IPS DF 4.7 (cell line): ENCODE data around the gene IRX2.

Experiments used
- DNase-seq: peaks from one replicate; pipeline ENCODE4 v3.0.0-alpha.2; 2013; ENCODE audit warnings: low spot score; ENCODE audit errors: extremely low read depth

IRX2 gene

DNA sequence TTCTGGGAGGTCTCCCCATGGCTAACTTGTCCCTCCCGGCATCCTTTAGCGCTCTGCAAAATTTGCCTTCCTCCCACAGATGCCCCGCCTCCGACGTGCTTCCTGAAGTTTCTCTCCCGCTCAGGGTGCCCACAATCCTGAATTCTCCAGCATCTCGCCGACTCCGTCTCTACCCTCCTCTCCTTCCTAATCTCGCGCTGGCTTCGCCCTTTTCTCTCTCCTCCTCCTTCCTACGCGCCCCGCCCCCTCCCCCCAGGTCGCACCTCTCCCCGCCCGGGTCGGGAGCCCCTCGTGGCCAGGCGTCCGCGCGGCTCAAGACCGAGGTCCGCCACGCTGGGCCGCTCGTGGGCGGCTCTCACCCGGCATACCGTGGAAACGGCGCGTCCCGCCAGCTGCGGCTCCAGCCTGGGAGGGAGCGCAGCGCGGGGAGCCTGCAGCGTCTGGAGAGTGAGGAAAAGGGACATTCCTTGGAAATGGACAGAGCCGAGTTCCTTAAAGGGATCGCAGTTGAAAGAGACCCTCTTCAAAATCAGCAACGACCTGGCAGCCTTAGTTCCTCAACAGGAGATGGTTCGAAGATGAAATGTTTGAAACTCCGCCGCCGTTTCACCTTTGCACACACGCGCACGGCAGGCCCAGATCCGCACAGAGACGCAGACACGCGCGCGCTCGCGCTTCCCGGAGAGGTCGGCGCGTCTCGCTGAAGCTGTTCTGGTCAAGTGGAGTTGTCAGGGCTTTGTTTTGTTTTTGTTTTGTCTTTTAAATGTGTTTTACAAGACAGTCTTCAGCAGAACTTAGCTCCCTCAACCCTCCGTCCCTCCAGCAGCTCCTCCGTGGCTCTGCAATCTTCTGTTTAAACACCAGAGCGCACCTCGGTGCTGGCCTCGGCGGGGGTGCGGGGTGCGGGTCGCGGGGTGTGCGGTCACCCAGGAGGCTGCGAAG, 5.0 kb upstream of the IRX2 start:
- no peak for DNase-seq

DNA sequence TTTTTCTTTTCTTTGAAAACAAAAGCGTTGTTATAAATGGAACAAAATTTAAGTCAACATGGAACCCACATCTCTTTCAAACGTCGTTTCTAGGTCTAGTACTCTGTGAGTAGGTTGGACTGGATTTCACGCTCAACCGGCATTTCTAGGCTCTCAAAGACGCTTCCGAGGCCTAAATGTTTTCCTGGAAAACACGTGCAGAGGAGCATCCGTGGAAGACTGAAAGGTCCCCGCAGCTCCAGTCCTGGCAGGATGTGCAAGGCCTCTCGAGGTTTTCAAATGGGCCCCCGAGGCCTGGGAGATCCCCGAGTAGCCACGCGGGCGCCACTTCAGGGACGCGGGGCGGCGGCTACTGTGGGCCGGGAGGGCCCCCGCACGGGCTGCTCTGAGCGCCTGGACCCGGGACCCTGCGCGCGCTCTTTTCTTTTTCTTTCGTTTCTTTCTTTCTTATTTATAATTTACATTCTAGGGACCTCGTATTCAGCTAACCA, 4.2 kb upstream of the IRX2 start:
- no peak for DNase-seq

DNA sequence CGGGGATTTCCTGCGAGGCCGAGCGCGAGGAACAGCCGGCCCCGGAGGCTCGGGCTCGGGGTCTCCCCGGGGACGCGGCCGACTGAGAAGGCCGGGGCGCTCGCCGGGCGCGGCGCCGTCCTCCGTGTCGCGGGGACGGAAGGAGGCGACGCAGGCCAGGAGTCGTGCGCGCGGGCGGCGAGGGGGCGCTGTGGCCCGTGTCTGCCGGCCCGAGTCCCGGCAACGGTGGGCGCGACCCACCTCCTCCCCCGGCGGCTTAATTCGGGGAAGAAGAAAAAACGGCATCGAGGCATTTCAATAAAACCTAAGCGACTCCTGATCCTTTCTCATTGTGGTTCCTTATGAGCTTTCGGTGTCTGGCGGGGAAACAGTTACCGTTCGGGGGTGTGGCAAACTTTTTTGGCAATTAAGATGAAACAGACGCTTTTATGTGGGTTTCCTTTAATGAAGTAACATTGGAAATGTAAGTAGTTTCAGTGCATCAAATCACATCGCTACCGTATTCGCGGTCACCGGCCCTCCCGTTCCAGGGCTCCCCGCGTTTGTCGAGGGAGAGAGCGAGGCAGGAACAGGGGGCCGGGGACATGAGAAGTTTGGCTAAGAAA, 3.7 kb upstream of the IRX2 start:
- DNase-seq: no peak

DNA sequence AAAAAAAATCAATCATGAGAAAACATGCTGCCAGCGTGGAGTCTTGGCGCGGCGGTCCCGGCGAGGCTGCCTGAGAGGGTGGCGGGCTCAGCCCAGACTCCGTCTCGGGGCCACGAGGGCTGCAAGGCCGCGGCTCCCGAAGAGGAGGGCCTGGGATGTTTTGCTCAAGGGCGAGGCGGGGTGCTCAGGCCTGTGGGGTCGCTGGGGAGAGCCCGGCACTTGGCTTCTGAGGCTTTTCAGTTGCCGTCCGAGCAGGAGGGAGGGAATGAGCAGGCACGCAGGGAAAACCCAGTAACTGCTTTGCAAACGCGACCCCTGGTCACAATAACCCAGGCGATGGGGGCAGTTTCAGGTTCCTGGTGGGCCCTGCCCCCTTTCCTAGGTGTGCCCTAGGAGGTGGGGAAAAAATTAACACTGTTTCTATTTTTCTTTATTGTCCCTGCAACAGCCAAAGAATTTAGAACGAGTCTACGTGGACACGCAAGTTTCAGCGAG, 3.2 kb upstream of the IRX2 start:
- DNase-seq: no peak

DNA sequence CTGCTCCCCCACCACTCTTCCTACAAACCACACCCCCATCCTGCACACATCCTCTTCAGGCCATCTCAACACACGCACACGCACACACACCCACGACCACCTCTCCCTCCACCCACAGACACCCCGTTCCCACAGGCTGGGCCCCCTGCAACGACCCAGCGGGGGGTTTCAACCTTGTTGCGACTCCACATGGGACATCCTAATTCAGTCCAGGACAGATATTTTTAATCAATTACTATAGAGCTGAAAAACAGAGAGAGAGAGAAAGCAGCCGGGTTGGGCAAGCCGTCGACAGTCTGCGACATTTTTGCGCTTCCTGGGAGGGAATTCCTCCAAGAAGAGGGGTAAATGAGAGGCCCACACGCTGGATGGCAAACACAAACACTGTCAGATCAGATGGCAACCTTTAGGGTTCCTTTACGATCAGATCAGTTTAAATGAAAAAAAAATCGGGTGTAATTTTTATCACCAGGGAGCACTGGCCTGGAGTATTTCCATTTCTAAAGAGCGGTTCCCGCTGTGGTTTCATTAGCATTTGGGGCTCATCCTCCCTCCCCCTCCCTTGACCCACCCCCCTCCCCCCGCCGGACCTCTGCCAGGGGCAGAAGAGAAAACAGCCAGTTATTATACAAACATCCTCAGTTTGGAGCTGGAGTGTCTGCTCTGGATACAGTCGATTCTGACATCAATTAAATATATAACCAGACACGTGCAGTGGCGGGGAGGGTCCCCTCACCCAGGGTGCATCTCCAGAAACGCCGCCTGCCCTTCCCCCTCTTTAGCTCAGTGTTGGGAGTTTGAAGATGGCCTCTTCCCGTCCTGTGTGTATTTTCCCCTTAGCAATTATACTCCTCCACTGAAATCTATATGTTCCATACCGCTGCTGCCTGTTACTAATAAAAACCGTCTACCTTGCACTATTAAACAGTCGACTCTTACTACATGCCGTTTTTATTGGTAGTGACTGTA, 2.3 kb upstream of the IRX2 start:
- DNase-seq: no peak

DNA sequence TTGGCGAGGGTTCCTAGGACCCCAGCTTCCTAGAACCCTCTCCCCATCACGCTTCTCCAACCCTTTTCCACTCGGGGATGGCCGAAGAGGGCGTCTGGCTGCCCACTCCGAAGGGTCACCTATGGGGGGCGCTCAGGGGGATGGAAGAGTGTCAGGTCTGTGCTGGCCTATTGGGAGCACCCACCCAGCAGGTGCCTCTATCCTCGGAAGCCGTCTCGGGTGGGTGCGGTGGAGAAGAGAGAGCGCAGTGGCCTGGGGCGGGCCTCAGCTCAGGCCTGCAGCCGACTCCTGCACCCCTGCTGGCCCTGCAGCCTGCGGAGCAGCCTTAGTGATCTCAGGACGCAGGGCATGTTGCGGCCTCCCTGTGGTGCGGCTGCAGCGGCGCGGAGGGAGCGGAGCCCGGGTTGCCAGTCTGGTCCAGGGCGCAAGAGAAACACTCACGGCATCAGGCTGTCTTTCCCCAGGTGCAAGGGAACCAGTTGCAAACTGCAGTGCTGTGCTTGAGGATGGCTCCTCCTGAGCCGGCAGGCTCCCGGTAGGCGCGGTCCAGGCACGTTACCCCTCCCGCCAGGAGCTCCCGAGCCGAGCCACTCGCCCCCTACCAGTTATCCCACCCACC, 1.5 kb upstream of the IRX2 start:
- DNase-seq: no peak

DNA sequence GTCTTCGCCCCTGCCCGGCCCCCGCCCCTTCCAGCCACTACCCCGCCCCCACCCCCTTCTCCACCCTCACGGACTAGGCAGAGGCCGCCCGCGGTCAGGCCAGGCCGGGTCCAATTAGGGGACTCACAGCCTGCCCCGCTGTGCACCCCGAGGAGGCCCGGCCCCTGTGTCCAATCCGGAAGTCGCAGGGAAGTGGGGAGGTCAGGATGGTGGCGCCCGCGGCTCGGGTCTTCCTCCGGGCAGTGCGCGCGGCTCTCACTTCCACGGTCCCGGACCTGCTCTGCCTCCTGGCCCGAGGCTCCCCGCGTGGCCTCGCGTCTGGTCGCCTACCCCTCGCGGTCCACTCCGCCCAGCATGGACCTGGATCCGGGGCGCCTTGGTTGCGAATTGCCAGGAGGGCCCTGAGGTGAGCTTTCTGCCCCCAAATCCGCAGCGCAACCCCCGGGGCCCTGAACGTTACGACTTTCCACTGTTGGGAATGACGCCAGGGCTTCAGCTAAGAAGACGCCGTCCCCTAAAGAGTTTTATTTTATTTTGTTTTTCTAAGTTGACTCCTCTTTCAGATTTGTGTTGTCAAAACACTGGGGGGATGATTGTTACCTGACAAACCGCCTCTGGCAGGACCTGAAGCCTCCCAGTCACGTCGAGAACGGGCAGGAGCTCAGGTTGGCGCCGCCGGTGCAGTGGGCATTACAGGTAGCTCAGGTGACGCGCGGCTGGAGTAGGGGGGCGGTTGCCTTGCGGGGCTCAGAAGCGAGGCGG, 763 bp upstream of the IRX2 start:
- DNase-seq: no peak

DNA sequence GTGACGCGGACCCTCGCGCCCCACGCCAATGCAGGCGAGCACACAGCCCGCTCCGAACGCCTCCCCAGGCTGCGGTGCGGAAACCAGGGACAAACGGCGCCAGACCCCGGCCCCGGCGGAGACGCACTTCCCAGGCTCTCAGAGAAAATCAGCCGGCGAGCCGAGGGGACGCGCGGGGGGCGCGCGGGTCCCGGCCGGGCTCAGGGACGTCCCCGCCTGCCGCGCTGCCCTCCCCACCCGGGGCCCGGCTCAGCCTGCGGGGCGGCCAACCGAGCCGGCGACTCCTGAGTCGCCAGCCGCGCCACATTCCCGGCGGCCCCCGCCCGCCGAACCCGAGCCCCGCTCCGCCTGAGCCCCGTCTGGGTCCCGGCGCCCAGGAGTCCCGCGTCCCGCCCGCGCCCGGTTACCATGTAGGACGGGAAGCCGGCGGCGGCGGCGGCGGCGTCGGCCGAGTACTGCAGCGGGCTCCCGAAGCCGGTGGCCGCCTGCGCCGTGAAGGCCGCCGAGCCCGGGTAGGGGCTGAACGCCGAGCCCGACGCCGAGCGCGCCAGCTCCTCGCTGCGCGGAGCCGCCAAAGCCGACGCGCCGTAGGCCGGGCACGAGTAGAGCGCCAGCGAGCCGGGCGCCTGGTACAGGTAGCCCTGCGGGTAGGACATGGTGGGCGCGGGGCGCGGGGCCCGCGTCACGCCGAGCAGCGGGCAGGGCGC, 566 bp downstream of the IRX2 start:
- no peak for DNase-seq

DNA sequence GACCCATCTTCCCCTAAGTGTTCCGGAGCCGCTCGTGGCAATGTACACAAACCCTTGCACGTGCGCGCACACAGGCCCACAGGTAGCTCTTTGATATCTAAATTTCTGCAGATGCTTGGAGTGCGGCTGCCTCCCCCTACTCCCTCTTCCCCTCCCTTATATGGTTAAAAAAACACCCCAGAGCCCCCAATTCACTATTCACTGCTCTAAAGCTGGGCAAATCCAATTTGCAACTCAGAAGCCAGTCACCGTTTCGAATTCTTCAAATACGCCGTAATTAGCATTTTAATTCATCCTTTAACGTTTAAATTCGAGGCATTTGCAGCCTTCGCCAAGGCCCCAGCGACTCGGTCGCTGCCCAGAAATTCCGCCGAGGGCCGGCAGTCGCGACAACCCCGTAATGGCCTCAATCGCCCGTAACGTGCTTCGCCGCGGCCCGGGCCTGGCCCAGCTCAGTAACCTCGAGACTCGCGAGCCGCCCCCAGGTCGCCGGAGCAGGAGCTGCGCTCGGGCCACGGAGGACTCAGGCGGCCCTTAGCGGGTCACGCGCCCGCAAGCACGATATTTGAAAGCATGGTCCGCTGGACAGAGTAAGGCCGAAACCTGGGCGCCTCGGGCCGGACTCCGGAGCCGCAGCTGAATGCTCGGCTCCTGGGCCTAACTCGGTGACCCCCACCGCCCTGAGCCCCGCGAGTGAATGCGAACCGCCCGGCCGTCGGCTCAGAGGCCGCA, 1.3 kb downstream of the IRX2 start:
- DNase-seq: no peak

DNA sequence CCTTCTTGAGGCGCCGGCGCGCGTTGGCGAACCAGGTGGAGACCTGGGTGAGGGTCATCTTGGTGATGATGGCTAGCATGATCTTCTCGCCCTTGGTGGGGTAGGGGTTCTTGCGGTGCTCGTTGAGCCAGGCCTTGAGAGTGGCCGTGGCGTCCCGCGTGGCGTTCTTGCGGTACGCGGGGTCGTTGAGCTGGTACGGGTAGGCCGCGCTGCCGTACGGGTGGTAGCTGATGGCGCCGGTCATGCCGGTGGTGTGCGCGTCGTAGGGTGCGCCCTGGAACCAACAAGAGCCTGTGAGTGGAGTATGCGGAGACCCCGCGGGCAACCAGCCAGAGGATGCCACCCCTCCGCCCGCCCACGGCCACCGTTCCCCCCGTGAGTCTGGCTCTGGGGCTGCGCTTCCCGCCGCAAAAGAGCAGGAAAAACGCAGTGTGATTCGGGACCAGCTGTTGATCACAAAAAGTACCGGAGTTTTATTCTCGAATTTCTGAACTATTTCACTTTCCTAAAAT, 1.9 kb downstream of the IRX2 start:
- DNase-seq: no peak

DNA sequence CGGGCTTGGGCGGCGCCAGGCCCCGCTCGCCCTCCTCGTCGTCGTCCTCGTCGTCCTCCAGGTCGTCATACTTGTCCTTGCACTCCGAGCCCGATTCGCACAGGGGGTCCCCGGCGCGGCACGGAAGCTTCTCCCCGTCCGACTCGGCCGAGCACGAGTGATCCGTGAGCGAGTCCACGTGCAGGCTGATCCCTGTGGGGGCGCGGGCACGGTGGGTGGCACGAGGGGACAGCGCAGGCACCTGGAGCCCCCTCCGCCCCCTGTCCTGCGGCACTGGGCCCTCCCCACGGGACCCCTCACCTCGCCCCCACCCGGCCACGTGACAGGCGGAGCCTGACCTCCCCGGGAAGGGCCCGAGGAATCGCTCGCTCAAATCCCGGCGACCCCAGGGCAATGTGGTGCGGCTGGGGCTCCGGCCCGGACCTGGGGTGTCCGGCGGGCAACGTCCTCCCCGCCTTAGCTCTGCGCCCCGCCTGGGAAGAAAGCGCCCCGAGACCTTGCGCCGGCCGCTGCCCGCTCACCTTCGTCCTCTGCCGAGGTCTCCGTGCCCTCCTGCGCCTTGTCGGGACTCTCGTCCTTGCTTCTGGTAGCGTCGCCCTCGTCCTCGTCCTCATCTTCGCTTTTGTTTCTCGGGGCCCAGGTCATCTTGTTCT, 2.5 kb downstream of the IRX2 start:
- DNase-seq: no peak

DNA sequence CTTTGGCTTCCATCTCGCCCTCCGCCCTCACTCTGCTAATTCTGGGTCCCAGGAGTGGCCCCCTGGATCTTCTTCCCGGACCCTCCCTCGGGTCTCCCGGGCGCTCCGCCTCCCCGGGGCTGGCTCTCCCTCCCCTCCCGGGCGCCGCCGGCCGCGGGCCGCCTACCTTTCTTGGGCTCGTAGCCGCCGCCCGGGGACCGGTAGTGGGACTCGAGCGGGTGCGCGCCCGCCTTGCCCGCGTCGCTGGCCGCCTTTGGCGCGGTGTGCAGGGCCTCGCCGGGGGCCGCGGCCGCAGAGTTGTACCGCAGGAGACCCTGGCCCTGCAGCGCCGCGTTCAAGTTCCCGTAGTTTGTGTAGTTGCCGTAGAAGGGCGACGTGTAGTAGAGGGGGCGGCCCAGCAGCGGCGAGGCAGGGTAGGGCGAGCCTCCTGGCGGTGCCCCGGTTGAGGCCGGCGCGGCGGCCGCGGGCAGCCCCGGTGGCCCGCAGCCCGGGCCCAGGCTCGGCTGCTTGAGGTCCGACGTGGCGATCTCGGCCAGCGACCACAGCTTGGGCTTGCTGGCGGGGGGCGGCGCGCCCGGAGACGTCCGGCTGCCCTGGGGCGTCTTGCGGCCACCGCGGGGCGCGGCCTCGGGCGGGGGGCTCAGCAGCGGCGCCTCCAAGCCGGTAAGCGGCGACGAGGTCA, 3.2 kb downstream of the IRX2 start:
- no peak for DNase-seq

DNA sequence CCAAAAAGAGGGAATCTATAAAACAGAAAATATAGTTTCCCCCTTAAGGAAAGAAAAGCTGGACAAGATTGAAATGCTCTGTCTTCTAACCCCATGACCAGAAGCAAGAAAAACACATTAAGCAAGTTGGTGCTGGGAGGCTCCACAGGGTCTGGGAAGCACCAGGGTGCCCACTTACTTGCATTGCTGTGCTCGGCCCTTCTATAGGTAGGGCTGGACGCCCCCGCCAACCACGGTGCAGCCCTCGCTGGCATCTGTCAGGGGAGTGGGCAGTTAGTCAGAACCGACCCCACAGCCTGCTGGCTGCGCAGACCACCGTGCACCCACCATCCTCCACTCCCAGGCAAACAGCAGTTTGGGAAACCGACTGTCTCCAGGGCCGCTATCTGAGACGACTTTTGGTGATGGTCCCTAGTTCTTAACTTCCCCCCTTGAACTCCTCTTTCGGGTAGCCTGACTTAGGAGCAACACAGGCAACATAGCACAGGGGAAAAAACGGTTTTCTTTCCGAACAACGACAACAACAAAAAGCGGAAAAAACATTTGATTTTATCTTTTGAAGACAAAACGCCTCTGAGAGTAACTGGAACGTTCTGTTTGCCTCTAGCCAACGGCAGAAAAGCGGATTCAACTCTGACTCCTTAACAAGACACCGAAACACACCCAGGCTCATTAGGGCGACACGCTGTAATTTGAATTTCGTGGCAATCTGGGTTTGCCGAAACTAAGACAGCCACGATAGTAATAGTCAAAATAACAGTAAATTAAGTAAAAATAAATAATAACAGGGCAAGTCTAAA, 3.9 kb downstream of the IRX2 start:
- DNase-seq: no peak

DNA sequence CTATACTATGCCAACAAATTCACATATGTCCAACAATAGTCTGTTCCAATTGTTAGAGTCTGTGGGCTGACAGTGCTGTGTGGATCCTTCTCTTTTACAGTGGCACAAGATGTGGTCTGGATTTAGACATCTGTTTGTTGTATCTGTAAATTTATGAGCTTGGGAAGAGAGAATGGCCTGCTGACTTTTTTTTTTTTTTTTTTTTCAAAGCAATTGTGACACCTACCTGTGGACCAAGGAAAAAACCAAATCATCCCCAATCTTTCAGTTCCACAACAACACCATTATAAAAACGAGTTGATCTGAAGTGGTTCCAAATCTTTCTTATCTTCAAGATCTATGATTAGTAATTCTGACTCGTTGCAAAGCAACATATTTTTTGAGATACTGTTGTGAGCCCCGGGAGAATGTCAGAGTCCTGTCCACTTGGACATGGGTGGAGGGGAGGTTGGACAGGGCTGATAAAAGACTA, 4.9 kb downstream of the IRX2 start:
- DNase-seq: no peak

DNA sequence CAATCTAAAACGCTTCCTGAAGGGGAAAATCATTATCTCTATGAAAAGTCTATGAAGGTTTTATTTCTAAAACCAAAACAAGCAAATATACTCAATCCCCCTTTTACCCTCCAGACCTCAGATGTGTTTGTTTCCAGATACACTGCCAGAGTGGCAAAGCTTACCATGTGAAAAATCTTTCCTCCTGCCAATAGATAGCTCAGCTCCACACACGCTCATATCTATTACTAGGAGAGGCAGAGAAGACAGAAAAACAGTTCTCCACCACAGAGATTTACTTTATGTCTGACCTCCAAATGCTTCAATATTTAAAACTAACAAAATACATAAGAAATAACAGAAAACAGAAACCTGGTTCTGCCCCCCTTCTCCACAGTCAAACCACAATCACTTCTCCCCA, 7.0 kb downstream of the IRX2 start:
- no peak for DNase-seq

DNA sequence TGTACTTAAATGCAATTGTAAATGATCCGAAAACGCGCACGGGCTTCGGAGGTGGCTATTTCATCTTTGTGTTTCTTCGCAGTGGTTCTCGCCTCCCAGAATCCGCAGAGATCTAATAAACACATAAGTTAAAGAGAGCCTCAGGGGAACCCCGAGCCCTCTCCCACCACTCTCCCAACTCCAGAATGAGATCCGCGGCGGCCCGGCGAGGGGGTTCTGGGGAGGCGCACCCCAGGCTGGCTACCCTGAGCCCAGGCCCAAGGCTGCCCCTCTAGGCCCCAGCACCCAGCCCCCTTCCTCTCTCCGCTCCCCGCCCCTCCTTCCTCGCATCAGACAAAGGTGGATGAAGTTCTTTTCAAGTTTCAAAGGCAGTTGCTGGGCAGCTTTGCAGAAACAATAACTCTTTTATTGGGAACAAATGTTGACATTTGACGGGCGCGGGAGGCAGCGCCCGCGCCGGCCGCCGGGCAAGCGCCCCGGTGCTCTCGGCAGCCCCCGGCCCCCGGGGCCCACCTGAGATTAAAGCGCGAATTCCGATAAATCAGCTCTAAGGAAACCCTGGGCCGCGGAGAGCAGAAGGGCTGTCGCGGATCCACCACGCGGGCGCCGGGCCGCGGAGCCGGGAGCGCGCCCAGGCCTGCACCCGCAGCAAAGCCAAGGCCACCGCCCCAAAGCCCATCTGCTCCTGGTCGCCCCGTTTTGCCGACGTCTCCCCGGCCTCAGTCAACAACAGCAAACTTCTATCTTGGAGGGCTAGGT, 8.4 kb downstream of the IRX2 start:
- DNase-seq: no peak
